Transverse colon (tissue), 4 donors: ENCODE results near the gene CYP4F22. TPM values are rescaled to one million over a fixed set of nuclear protein-coding genes. Genes with fewer than 3 reads are reported as not detected.
"Not testable (repeated sequence)": the region's sequence is repeated elsewhere in the genome, so short reads cannot be mapped to it uniquely, and the experiment has no call there.

Experiments used
- DNase-seq: peaks from one replicate; pipeline ENCODE4 v3.0.0-alpha.2; 2019
- H3K27ac ChIP-seq, 4 donors: fragments of 200-600 bp; sonication (generic); 2 replicates each; pipeline ENCODE4 v1.5.1; 2016 to 2018; ENCODE audit warnings: inconsistent platforms in 4 of 4
- H3K27me3 ChIP-seq: fragments of 200-600 bp; sonication (generic); 2 replicates; pipeline ENCODE4 v1.5.1; 2017; ENCODE audit warnings: inconsistent platforms
- H3K36me3 ChIP-seq, 4 donors: fragments of 200-600 bp; sonication (generic); 2 replicates each; pipeline ENCODE4 v1.5.1; 2017 to 2019; ENCODE audit warnings: inconsistent platforms in 4 of 4
- H3K4me1 ChIP-seq, 4 donors: fragments of 200-600 bp; sonication (generic); 2 replicates each; pipeline ENCODE4 v1.5.1; 2017 to 2020; ENCODE audit warnings: inconsistent platforms in 4 of 4
- H3K4me3 ChIP-seq, 4 donors: fragments of 200-600 bp; sonication (generic); 1 replicate in 1 of 4; 2 replicates in 3 of 4; pipeline versions ENCODE4 v1.5.1 to v1.6.1; 2017 to 2019; ENCODE audit warnings: inconsistent platforms in 4 of 4
- H3K9me3 ChIP-seq, 2 donors: fragments of 200-600 bp; sonication (generic); 2 replicates each; pipeline ENCODE4 v1.5.1; 2017 to 2019; ENCODE audit warnings: inconsistent platforms in 2 of 2
- CTCF ChIP-seq, 5 experiments: fragments of 200-600 bp in 3 of 5; fragments of 450-650 bp in 2 of 5; sonication (generic) in 3 of 5; IDR thresholded peaks; 1 replicate in 2 of 5; 2 replicates in 3 of 5; pipeline ENCODE4 v1.5.1; 2016 to 2017; ENCODE audit warnings: antibody characterized with exemption in 5 of 5, inconsistent platforms in 3 of 5, mild to moderate bottlenecking in 2 of 5, moderate library complexity in 1 of 5
- EP300 ChIP-seq: sonication (generic); formaldehyde crosslinking; IDR thresholded peaks from one replicate; pipeline ENCODE4 v1.6.1; 2017; ENCODE audit warnings: antibody characterized with exemption, low read depth
- POLR2A ChIP-seq: fragments of 450-650 bp; IDR thresholded peaks from one replicate; pipeline ENCODE4 v1.6.1; 2016; ENCODE audit warnings: antibody characterized with exemption, mild to moderate bottlenecking, moderate library complexity
- POLR2AphosphoS5 ChIP-seq, 3 donors: sonication (generic); formaldehyde crosslinking; IDR thresholded peaks; one replicate each; pipeline ENCODE4 v1.6.1; 2016; ENCODE audit warnings: antibody characterized with exemption in 3 of 3
- WGBS, 2 donors: methylation state at CpG; one replicate each; pipeline ENCODE4 v1.1.5; 2018; ENCODE audit warnings: low coverage in 1 of 2; 5-methylcytosine and 5-hydroxymethylcytosine counted together
- in situ Hi-C, 4 donors: fragments of 200-750 bp; cut with MboI; loops; one replicate each; pipeline versions ENCODE4 v1.15.0 to v1.15.1; 2017; ENCODE audit warnings: low sequenced_read_pairs in 3 of 4, low pct_ligation_motif_present in 1 of 4, low pct_unique_long_range_greater_than_20kb in 1 of 4
- intact Hi-C: fragments of 100-400 bp; cut with DNase I; formaldehyde crosslinking; loops from one replicate; pipeline ENCODE4 v1.15.1; 2023; ENCODE audit warnings: low total_unique reads
- total RNA-seq, 4 donors: library from RNA; depleted of rRNA; stranded (reverse); fragments of >200 nt; gene quantifications; one replicate each; pipeline ENCODE4 v1.1.0, GENCODE V29; 2016

The CYP4F22 gene
- total RNA-seq, 4 donors from 2014 or later, result not detected

GRCh38 chr19:15507068-15508034 is 974 bp upstream of the CYP4F22 start:
- Histone ChIP-seq H3K36me3 (no peaks in the 10 kb centered on the region), H3K27ac (no peak overlapping the region), H3K9me3 (no peaks in the 10 kb centered on the region), H3K4me1 (peaks cover 0 to 7% (median 3%) of the 10 kb centered on the region in 4 donors), H3K4me3 (no peak overlapping the region), H3K27me3 (peaks cover 45% of the 10 kb centered on the region)
- in situ Hi-C loops (no loop called here), intact Hi-C loops (no loop called here)
- WGBS, 2 donors, result 65 to 70% methylated on average over 8 to 14 of the region's 14 CpGs
- no peak for TF ChIP-seq CTCF (IDR thresholded peaks at IDR 0.05)
- TF ChIP-seq POLR2A, result no peak
- no peak for TF ChIP-seq POLR2AphosphoS5 (IDR thresholded peaks at IDR 0.05)
- no peak for TF ChIP-seq EP300
- DNase-seq, result no peak

- Histone ChIP-seq H3K4me1 (peaks cover 0 to 7% (median 3%) of the 10 kb centered on the region in 4 donors), H3K4me3 (no peak overlapping the region), H3K9me3 (peaks cover 0 to 5% of the 10 kb centered on the region in 2 donors), H3K27me3 (peaks cover 36% of the 10 kb centered on the region), H3K27ac (no peak overlapping the region), H3K36me3 (no peaks in the 10 kb centered on the region)
- no peak for TF ChIP-seq POLR2AphosphoS5 (IDR thresholded peaks at IDR 0.05)
- TF ChIP-seq EP300, result no peak
- TF ChIP-seq POLR2A, result no peak
- TF ChIP-seq CTCF (IDR thresholded peaks at IDR 0.05), result no peak
- in situ Hi-C loops, result no loop called here
- 84% methylated on average over 17 of the region's 19 CpGs; no CpG with 5 or more reads in 1 of the 2 donors for WGBS, 2 donors
- intact Hi-C loops, result no loop called here
- no peak for DNase-seq
Observed at GRCh38 chr19:15511671-15512424, 3.5 kb downstream of the CYP4F22 start.

- H3K36me3 ChIP-seq, H3K4me3 ChIP-seq, H3K9me3 ChIP-seq, H3K27ac ChIP-seq, DNase-seq, H3K4me1 ChIP-seq, H3K27me3 ChIP-seq, intact Hi-C loops, in situ Hi-C loops: not testable (repeated sequence)
- 95% methylated on average over 9 of the region's 9 CpGs; no CpG with 5 or more reads in 1 of the 2 donors for WGBS, 2 donors
Observed at GRCh38 chr19:15515227-15515625, 6.9 kb downstream of the CYP4F22 start.

GRCh38 chr19:15516363-15516762 is 8.0 kb downstream of the CYP4F22 start:
- H3K4me3 ChIP-seq, result no peak overlapping the region
- no peaks in the 10 kb centered on the region for H3K36me3 ChIP-seq
- no peaks in the 10 kb centered on the region for H3K27me3 ChIP-seq
- intact Hi-C loops, result no loop called here
- H3K4me1 ChIP-seq, result no peaks in the 10 kb centered on the region
- TF ChIP-seq EP300 (no peak), POLR2A (no peak), CTCF (IDR thresholded peaks at IDR 0.05) (no peak), POLR2AphosphoS5 (IDR thresholded peaks at IDR 0.05) (no peak)
- WGBS, 2 donors, result 91 to 92% methylated on average over 3 of the region's 3 CpGs
- H3K9me3 ChIP-seq, result peaks cover 0 to 5% of the 10 kb centered on the region in 2 donors
- in situ Hi-C loops, result no loop called here
- H3K27ac ChIP-seq, result no peak overlapping the region
- no peak for DNase-seq
